Measurements from ENCODE around the gene ILRUN.
A peak's percentile ranks its signal among the peaks of the same experiment; 100 is the strongest.

DNA sequence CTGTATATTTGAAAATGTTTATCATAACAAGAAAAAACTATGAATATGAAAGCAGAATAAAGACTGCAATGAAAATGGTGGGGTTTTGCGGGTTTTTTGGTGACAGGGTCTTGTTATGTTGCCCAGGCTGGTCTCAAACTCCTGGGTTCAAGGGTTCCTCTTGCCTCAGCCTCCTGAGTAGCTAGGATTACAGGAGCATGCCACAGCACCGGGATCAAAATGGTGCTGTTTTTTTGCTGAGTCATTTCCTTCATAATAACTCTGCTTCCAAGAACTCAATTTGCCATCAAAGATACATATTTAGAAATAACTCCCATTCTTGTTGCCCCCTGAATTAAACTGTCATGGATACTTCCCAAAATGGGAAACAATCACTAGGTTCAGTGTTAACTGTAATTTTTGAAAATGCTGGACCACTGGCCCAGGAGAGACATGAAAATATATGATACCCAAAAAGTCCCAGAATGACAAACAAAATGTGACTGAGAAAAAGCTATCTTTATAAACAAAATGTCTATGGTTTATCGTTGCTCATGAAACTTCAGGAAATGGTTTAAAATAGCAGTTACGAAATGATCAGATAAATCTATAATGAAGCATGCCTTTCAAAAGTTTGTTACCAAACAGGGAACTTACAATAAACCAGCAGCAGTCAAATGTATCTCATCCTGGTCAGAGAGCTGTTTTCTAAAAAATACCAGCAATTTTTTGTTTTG lies 32.2 kb downstream of the ILRUN start:
- TF ChIP-seq, protein P1, sequence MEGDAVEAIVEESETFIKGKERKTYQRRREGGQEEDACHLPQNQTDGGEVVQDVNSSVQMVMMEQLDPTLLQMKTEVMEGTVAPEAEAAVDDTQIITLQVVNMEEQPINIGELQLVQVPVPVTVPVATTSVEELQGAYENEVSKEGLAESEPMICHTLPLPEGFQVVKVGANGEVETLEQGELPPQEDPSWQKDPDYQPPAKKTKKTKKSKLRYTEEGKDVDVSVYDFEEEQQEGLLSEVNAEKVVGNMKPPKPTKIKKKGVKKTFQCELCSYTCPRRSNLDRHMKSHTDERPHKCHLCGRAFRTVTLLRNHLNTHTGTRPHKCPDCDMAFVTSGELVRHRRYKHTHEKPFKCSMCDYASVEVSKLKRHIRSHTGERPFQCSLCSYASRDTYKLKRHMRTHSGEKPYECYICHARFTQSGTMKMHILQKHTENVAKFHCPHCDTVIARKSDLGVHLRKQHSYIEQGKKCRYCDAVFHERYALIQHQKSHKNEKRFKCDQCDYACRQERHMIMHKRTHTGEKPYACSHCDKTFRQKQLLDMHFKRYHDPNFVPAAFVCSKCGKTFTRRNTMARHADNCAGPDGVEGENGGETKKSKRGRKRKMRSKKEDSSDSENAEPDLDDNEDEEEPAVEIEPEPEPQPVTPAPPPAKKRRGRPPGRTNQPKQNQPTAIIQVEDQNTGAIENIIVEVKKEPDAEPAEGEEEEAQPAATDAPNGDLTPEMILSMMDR (IDR thresholded peaks at IDR 0.05 in 2 of 3, conservative IDR thresholded peaks at IDR 0.05 in 1 of 3; ENCODE audit: insufficient read depth in 2 of 3, low read depth in 1 of 3, low read length in 3 of 3), result no peak
- TF ChIP-seq TGIF2 (CRISPR knock-in tag; IDR thresholded peaks at IDR 0.05) (no peak), TEAD2 (tag; IDR thresholded peaks at IDR 0.05) (no peak), JUNB (CRISPR knock-in tag; conservative IDR thresholded peaks at IDR 0.05) (no peak), FOXM1 (IDR thresholded peaks at IDR 0.05; ENCODE audit: low read depth) (peak; percentile 21; the same call in 1 of the 2 replicates), FOXM1 (CRISPR knock-in tag; IDR thresholded peaks at IDR 0.05; ENCODE audit: low read depth) (no peak), POLR2A (conservative IDR thresholded peaks at IDR 0.05) (no peak; the same call in 1 of the 2 replicates)
- TF ChIP-seq, protein P2, sequence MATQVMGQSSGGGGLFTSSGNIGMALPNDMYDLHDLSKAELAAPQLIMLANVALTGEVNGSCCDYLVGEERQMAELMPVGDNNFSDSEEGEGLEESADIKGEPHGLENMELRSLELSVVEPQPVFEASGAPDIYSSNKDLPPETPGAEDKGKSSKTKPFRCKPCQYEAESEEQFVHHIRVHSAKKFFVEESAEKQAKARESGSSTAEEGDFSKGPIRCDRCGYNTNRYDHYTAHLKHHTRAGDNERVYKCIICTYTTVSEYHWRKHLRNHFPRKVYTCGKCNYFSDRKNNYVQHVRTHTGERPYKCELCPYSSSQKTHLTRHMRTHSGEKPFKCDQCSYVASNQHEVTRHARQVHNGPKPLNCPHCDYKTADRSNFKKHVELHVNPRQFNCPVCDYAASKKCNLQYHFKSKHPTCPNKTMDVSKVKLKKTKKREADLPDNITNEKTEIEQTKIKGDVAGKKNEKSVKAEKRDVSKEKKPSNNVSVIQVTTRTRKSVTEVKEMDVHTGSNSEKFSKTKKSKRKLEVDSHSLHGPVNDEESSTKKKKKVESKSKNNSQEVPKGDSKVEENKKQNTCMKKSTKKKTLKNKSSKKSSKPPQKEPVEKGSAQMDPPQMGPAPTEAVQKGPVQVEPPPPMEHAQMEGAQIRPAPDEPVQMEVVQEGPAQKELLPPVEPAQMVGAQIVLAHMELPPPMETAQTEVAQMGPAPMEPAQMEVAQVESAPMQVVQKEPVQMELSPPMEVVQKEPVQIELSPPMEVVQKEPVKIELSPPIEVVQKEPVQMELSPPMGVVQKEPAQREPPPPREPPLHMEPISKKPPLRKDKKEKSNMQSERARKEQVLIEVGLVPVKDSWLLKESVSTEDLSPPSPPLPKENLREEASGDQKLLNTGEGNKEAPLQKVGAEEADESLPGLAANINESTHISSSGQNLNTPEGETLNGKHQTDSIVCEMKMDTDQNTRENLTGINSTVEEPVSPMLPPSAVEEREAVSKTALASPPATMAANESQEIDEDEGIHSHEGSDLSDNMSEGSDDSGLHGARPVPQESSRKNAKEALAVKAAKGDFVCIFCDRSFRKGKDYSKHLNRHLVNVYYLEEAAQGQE (IDR thresholded peaks at IDR 0.05; ENCODE audit: borderline replicate concordance), result no peak
- TF ChIP-seq, protein P2 (CRISPR knock-in tag; IDR thresholded peaks at IDR 0.05; ENCODE audit: low read depth), result no peak
- TF ChIP-seq, protein P3, sequence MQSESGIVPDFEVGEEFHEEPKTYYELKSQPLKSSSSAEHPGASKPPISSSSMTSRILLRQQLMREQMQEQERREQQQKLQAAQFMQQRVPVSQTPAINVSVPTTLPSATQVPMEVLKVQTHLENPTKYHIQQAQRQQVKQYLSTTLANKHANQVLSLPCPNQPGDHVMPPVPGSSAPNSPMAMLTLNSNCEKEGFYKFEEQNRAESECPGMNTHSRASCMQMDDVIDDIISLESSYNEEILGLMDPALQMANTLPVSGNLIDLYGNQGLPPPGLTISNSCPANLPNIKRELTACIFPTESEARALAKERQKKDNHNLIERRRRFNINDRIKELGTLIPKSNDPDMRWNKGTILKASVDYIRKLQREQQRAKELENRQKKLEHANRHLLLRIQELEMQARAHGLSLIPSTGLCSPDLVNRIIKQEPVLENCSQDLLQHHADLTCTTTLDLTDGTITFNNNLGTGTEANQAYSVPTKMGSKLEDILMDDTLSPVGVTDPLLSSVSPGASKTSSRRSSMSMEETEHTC (IDR thresholded peaks at IDR 0.05), result no peak

Data from K562 (cell line).